SK-N-SH (cell line): ENCODE measurements around the gene CACNG5. TPM values are rescaled to one million over a fixed set of nuclear protein-coding genes. Genes with fewer than 3 reads are reported as not detected.

ENCODE experiments used
- CTCF ChIA-PET: fragments of 300-600, 350-600 bp; formaldehyde crosslinking; extraction: SDS; loops from one replicate; lab custom pipeline; 2021; lab: Yijun Ruan, JAX
- POLR2A ChIA-PET: fragments of 350-600 bp; sonication (Branson Sonifier 250); formaldehyde crosslinking; extraction: SDS; loops from one replicate; lab custom pipeline; 2020; ENCODE audit warnings: antibody characterized with exemption, inconsistent platforms; lab: Yijun Ruan, JAX
- DNase-seq: peaks from one replicate; pipeline ENCODE4 v3.0.0; 2012
- H2AFZ ChIP-seq: fragments of 200-600 bp; sonication (generic); 2 replicates; pipeline ENCODE4 v1.8.1; 2016; ENCODE audit warnings: antibody characterized with exemption, mild to moderate bottlenecking, low read depth
- H3F3A ChIP-seq: fragments of 200-600 bp; sonication (generic); replicated peaks from 2 replicates; pipeline ENCODE3; 2016; ENCODE audit warnings: antibody characterized with exemption, mild to moderate bottlenecking; ENCODE audit not compliant: insufficient read depth
- H3K27ac ChIP-seq, 2 experiments: fragments of 200-500 bp in 1 of 2; fragments of 200-600 bp in 1 of 2; sonication (Bioruptor generic) in 1 of 2; sonication (generic), shearing (Covaris generic) in 1 of 2; 2 replicates each; pipeline versions ENCODE4 v1.5.1 to v1.6.1; 2014 to 2016; ENCODE audit warnings: low read depth in 2 of 2, inconsistent platforms in 1 of 2, low read length in 1 of 2, mild to moderate bottlenecking in 1 of 2, mixed read lengths in 1 of 2
- H3K27me3 ChIP-seq: fragments of 200-600 bp; sonication (generic), shearing (Covaris generic); 2 replicates; pipeline ENCODE4 v1.6.1; 2016; ENCODE audit warnings: mixed run types; ENCODE audit not compliant: insufficient read depth
- H3K36me3 ChIP-seq, 2 experiments: fragments of 200-500 bp in 1 of 2; fragments of 200-600 bp in 1 of 2; sonication (Bioruptor generic) in 1 of 2; sonication (generic) in 1 of 2; replicated peaks in 1 of 2; 2 replicates each; pipeline versions ENCODE3 to v1.5.1; 2014 to 2016; ENCODE audit warnings: low read length in 1 of 2, mild to moderate bottlenecking in 1 of 2; ENCODE audit not compliant: insufficient read depth in 2 of 2, control insufficient read depth in 1 of 2
- H3K4me1 ChIP-seq, 2 experiments: fragments of 200-500 bp in 1 of 2; fragments of 200-600 bp in 1 of 2; sonication (Bioruptor generic) in 1 of 2; sonication (generic), shearing (Covaris generic) in 1 of 2; 2 replicates each; pipeline versions ENCODE4 v1.5.1 to v1.6.1; 2014 to 2016; ENCODE audit warnings: low read depth in 1 of 2, low read length in 1 of 2, mixed run types in 1 of 2; ENCODE audit not compliant: insufficient read depth in 2 of 2, control insufficient read depth in 1 of 2
- H3K4me2 ChIP-seq: fragments of 200-600 bp; sonication (generic), shearing (Covaris generic); 2 replicates; pipeline ENCODE4 v1.6.1; 2017; ENCODE audit warnings: mixed run types
- H3K4me3 ChIP-seq, 2 experiments: fragments of 200-500 bp in 1 of 2; fragments of 200-600 bp in 1 of 2; sonication (Bioruptor generic) in 1 of 2; sonication (generic), shearing (Covaris generic) in 1 of 2; 2 replicates each; pipeline versions ENCODE4 v1.5.1 to v1.8.1; 2014 to 2016; ENCODE audit warnings: low read depth in 2 of 2, inconsistent platforms in 1 of 2, low read length in 1 of 2, mild to moderate bottlenecking in 1 of 2, mixed read lengths in 1 of 2, moderate library complexity in 1 of 2
- H3K79me2 ChIP-seq: fragments of 200-600 bp; sonication (generic); 2 replicates; pipeline ENCODE4 v1.8.1; 2017; ENCODE audit warnings: mild to moderate bottlenecking; ENCODE audit not compliant: insufficient read depth
- H3K9ac ChIP-seq: fragments of 200-600 bp; sonication (generic); 2 replicates; pipeline ENCODE4 v1.6.1; 2017; ENCODE audit warnings: mixed run types
- H3K9me2 ChIP-seq: fragments of 200-600 bp; sonication (generic); 2 replicates; pipeline ENCODE4 v1.6.1; 2017; ENCODE audit warnings: mixed run types
- H3K9me3 ChIP-seq: fragments of 200-600 bp; sonication (generic); 2 replicates; pipeline ENCODE4 v1.6.1; 2017; ENCODE audit warnings: mixed run types, mild to moderate bottlenecking, moderate library complexity
- H4K20me1 ChIP-seq: fragments of 200-600 bp; sonication (generic); 2 replicates; pipeline ENCODE4 v1.6.1; 2017; ENCODE audit warnings: mild to moderate bottlenecking, mixed run types; ENCODE audit not compliant: insufficient read depth
- EP300 ChIP-seq, 2 experiments: IDR thresholded peaks; 2 replicates each; pipeline versions ENCODE4 v1.4.0 to v1.6.1; 2012; ENCODE audit warnings: borderline replicate concordance in 1 of 2, low read depth in 1 of 2, low read length in 1 of 2
- EZH2phosphoT487 ChIP-seq: fragments of 200-600 bp; sonication (generic); IDR thresholded peaks from 2 replicates; pipeline ENCODE4 v1.6.1; 2017; ENCODE audit warnings: low read depth, mixed run types, mild to moderate bottlenecking, antibody characterized with exemption, moderate library complexity, borderline replicate concordance
- FOSL2 ChIP-seq: IDR thresholded peaks from 2 replicates; pipeline ENCODE4 v1.4.0; 2012; ENCODE audit warnings: low read depth, mild to moderate bottlenecking, moderate library complexity, borderline replicate concordance
- FOXM1 ChIP-seq: IDR thresholded peaks from 2 replicates; pipeline ENCODE4 v1.4.0; 2012; ENCODE audit warnings: low read depth, mild to moderate bottlenecking
- GABPA ChIP-seq: IDR thresholded peaks from 2 replicates; pipeline ENCODE4 v1.4.0; 2012; ENCODE audit warnings: low read depth, mild to moderate bottlenecking
- JUND ChIP-seq: IDR thresholded peaks from 2 replicates; pipeline ENCODE4 v1.4.0; 2012
- MEF2A ChIP-seq: IDR thresholded peaks from 2 replicates; pipeline ENCODE4 v1.4.0; 2012; ENCODE audit warnings: low read depth, borderline replicate concordance
- NFIC ChIP-seq: IDR thresholded peaks from 2 replicates; pipeline ENCODE4 v1.4.0; 2012; ENCODE audit warnings: borderline replicate concordance
- RCOR1 ChIP-seq: fragments of 150-350 bp; IDR thresholded peaks from 2 replicates; pipeline ENCODE4 v1.6.1; 2017; ENCODE audit warnings: antibody characterized with exemption, low read length
- SIN3A ChIP-seq: IDR thresholded peaks from 2 replicates; pipeline ENCODE4 v1.6.1; 2012; ENCODE audit warnings: low read depth, mild to moderate bottlenecking, low read length, moderate library complexity, borderline replicate concordance
- SMC3 ChIP-seq: IDR thresholded peaks from 2 replicates; pipeline ENCODE4 v1.6.1; 2012; ENCODE audit warnings: low read depth, low read length, improper control_type of control experiment
- TCF12 ChIP-seq: IDR thresholded peaks from 2 replicates; pipeline ENCODE4 v1.4.0; 2012
- TEAD4 ChIP-seq: IDR thresholded peaks from 2 replicates; pipeline ENCODE4 v1.4.0; 2012; ENCODE audit warnings: mild to moderate bottlenecking, borderline replicate concordance; ENCODE audit not compliant: insufficient read depth
- USF1 ChIP-seq: IDR thresholded peaks from 2 replicates; pipeline ENCODE4 v1.4.0; 2012; ENCODE audit warnings: low read depth, borderline replicate concordance
- USF2 ChIP-seq: fragments of 150-350 bp; IDR thresholded peaks from 2 replicates; pipeline ENCODE4 v1.6.1; 2017; ENCODE audit warnings: antibody characterized with exemption, low read length, low read depth, borderline replicate concordance
- YY1 ChIP-seq: IDR thresholded peaks from 2 replicates; pipeline ENCODE4 v1.4.0; 2012; ENCODE audit warnings: low read depth, mild to moderate bottlenecking
- WGBS: methylation state at CpG from one replicate; pipeline ENCODE4 v1.1.6; 2017; ENCODE audit warnings: low lambda C conversion rate; 5-methylcytosine and 5-hydroxymethylcytosine counted together
- polyA plus RNA-seq, 3 experiments: library from polyadenylated mRNA; depleted of rRNA; stranded (reverse); fragments of >200 nt; gene quantifications; 2 replicates each; pipeline ENCODE4 v1.2.3, GENCODE V29; 2012
- TF ChIP-seq, protein P1 (sequence below): fragments of 150-350 bp; IDR thresholded peaks from 2 replicates; pipeline ENCODE4 v1.6.1; 2016; ENCODE audit warnings: mild to moderate bottlenecking, low read depth, low read length
- TF ChIP-seq, protein P2 (sequence below): IDR thresholded peaks from 2 replicates; pipeline ENCODE4 v1.4.0; 2012; ENCODE audit warnings: low read depth, borderline replicate concordance

CACNG5 gene
- polyA plus RNA-seq, 1 of the 3 experiments (the other 2 are of a cell fraction): 0.10 TPM

- TF ChIP-seq TEAD4: no peak
- TF ChIP-seq SIN3A: no peak
- TF ChIP-seq JUND: no peak
- TF ChIP-seq SMC3: no peak
- TF ChIP-seq EZH2phosphoT487: no peak
- no peak for TF ChIP-seq RCOR1
- no peak for TF ChIP-seq YY1
- TF ChIP-seq, protein P1, sequence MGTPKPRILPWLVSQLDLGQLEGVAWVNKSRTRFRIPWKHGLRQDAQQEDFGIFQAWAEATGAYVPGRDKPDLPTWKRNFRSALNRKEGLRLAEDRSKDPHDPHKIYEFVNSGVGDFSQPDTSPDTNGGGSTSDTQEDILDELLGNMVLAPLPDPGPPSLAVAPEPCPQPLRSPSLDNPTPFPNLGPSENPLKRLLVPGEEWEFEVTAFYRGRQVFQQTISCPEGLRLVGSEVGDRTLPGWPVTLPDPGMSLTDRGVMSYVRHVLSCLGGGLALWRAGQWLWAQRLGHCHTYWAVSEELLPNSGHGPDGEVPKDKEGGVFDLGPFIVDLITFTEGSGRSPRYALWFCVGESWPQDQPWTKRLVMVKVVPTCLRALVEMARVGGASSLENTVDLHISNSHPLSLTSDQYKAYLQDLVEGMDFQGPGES: no peak
- no peak for TF ChIP-seq USF1
- TF ChIP-seq TCF12: no peak
- no peak for TF ChIP-seq MEF2A
- no peak for TF ChIP-seq FOSL2
- TF ChIP-seq, protein P2, sequence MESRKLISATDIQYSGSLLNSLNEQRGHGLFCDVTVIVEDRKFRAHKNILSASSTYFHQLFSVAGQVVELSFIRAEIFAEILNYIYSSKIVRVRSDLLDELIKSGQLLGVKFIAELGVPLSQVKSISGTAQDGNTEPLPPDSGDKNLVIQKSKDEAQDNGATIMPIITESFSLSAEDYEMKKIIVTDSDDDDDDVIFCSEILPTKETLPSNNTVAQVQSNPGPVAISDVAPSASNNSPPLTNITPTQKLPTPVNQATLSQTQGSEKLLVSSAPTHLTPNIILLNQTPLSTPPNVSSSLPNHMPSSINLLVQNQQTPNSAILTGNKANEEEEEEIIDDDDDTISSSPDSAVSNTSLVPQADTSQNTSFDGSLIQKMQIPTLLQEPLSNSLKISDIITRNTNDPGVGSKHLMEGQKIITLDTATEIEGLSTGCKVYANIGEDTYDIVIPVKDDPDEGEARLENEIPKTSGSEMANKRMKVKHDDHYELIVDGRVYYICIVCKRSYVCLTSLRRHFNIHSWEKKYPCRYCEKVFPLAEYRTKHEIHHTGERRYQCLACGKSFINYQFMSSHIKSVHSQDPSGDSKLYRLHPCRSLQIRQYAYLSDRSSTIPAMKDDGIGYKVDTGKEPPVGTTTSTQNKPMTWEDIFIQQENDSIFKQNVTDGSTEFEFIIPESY: no peak
- no peak for TF ChIP-seq EP300 (IDR thresholded peaks at IDR 0.05; ENCODE audit: borderline replicate concordance in 1 of 2, low read depth in 1 of 2, low read length in 1 of 2)
- no peak for TF ChIP-seq USF2
- no peak for TF ChIP-seq FOXM1
- no peak for TF ChIP-seq GABPA
- no peak for TF ChIP-seq NFIC
- Histone ChIP-seq H3K4me2 (no peak overlapping the region), H3K9me2 (no peaks in the 10 kb centered on the region), H3F3A (no peaks in the 10 kb centered on the region), H2AFZ (no peak overlapping the region), H3K27me3 (peaks cover 18% of the 10 kb centered on the region; the same call in 1 of the 2 replicates), H3K79me2 (no peaks in the 10 kb centered on the region), H4K20me1 (no peaks in the 10 kb centered on the region), H3K4me1 (no peaks in the 10 kb centered on the region; a peak in 1 of 4 replicates), H3K9me3 (no peaks in the 10 kb centered on the region), H3K27ac (no peak overlapping the region), H3K36me3 (no peaks in the 10 kb centered on the region), H3K9ac (no peak overlapping the region), H3K4me3 (no peak overlapping the region)
- 71% methylated on average over 3 of the region's 3 CpGs for WGBS
- no peak for DNase-seq
- POLR2A ChIA-PET: no interaction called here
- CTCF ChIA-PET: interaction anchor here (0.7 to 3.1 kb wide), 5 partner anchors 8 to 115 kb away, joined by 3 to 17 read pairs (median 4); partner anchors contain the start of gene CACNG5
These were observed 8.0 kb downstream of the CACNG5 start for GRCh38 chr17:66842959-66843358.
